T-helper 1 cell treated with Interleukin-12 subunit alpha and Interleukin-12 subunit beta and Interleukin-4 antibody, amounts not matched to agents 30 ng/mL and 1 ng/mL, for 36 hours (primary cell): ENCODE results near the gene HPS5. TPM values are rescaled to one million over a fixed set of nuclear protein-coding genes. Genes with fewer than 3 reads are reported as not detected.
"Not testable (repeated sequence)": the region's sequence is repeated elsewhere in the genome, so short reads cannot be mapped to it uniquely, and the experiment has no call there.

Source experiments
- intact Hi-C: fragments of 100-400 bp; cut with micrococcal nuclease; formaldehyde crosslinking; loops from one replicate; pipeline ENCODE4 v1.15.1; 2024
- total RNA-seq: library from RNA; stranded (reverse); gene quantifications from 2 replicates; pipeline ENCODE4 v1.2.3, GENCODE V29; 2022

Gene HPS5
- total RNA-seq, 1 donor from 2014 or later = 23.3 TPM

DNA sequence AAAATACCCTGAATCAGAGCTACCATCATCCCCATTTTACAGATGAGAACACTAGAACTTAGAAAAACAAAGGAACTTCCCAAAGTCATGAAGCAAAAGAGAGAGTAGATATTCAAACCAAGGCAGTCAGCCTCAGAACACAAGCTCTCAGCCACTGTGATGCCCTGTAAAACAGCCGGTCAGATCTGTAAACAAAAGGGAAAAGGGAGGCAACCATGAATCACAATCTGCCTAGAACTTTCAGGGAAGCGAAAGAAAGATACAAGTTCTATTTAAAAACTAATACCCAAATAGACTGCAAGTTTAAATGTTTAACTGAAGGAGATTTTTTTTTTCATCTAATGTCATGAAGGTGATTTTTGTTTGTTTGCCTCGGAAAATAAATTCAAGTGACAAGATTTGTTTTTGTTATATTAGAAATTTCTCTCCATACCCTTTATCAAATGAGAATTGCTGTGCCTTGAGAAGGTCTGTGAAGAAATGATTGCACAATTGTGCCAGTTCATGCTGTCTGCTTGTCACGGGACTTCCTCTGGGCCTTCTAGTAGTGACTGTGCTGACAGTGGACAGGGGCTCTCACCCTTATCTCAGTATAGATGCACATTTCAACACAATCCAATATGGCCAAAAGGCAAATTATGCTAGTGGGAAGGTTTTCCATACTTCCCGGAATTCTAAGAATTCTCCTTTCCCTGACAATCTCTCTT lies 44.2 kb downstream of the HPS5 start:
- intact Hi-C loops = no loop called here

DNA sequence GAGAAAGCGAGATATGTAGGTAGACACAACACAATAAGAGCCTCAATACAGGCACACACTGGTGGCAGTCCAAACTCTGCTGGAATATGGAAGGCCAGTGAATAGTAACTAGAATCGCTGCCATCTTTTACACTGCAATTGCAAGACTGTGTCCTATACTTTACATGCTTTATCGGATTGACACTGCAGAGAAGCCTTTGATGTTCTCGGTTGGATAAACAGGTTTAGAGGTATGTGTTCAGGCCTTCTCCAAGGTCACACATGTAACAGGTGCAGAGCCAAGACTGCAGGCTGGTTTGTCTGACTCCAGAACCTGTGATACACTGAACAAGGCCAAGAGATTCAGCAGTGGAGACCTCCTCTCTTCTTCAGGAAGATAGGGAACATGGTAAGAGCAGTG lies 50.7 kb downstream of the HPS5 start:
- intact Hi-C loops = no loop called here

GRCh38 chr11:18270102-18270501 lies 51.8 kb downstream of the HPS5 start:
- intact Hi-C loops = no loop called here

- intact Hi-C loops = not testable (repeated sequence)
Observed at GRCh38 chr11:18269252-18269651, 52.7 kb downstream of the HPS5 start.

DNA sequence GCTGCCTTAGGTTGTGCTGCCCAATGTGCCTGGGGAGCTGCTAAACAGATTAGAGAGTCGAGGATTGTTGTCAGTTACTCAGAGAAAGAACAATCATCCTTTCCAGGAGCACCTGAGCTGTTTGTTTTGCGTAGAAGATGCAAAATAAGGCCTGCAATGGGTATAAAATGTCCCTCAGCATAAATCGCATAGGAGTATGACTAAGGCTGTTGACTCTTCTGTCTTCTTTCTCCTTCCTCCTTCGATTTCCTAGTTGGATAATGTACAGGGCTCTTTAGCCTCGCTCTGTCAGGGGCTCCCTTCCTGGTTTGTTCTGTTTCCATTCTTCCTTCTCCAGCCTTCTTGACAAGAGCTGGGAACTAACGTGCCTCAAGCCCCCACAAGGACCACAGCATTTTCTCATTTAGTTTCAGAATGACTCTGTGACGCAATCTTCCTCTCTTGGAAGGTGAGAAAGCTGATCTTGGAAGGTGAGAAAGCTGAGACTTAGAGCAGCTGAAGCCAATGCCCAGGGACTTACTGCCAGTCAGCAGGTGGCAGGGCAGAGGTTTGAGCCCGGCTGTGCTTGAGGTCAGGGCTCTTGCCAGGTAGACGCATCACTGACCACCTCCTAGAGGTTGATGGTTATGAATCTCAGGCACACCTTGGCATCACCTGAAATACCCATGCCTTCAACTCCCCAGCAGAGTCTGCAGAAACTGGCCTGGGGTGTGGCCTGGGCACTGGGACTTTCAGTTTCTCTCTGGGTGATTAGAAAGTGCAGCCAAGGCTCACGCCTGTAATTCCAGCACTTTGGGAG lies 54.4 kb downstream of the HPS5 start:
- intact Hi-C loops = not testable (repeated sequence)

DNA sequence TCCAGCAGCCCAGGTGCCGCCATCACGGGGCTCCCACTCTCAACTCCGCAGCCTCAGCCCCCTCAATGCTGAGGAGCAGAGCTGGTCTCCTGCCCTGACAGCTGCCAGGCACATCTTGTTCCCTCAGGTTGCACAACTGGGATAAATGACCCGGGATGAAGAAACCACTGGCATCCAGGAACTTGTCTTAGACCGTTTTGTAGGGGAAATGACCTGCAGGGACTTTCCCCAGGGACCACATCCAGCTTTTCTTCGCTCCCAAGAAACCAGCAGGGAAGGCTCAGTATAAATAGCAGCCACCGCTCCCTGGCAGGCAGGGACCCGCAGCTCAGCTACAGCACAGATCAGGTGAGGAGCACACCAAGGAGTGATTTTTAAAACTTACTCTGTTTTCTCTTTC lies 56.0 kb downstream of the HPS5 start, which contains the start of gene SAA1:
TSS of gene SAA1 (plus strand) at position 316 of the 400 bp plus-strand sequence. CDS start 624 bp downstream, outside the sequence.
- intact Hi-C loops = no loop called here

- intact Hi-C loops = no loop called here
Observed at GRCh38 chr11:18264677-18265555, 57.0 kb downstream of the HPS5 start.

GRCh38 chr11:18264035-18264434 lies 57.9 kb downstream of the HPS5 start:
- intact Hi-C loops = no loop called here

GRCh38 chr11:18262681-18263350 lies 59.1 kb downstream of the HPS5 start:
- intact Hi-C loops = not testable (repeated sequence)

DNA sequence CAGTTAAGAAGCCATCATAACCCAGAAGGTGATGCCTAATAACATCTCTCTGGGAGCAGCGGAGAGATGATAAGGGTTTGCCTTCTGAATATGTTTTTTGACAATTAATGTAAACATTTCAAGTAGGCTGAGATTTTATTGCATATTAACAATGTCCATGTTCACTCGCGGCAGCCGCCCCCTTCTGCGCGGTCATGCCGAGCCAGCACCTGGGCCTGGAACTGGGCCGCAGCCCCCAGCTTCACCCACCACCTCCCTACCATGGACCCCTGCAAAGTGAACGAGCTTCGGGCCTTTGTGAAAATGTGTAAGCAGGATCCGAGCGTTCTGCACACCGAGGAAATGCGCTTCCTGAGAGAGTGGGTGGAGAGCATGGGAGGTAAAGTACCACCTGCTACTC lies 60.2 kb downstream of the HPS5 start:
- intact Hi-C loops = no loop called here

DNA sequence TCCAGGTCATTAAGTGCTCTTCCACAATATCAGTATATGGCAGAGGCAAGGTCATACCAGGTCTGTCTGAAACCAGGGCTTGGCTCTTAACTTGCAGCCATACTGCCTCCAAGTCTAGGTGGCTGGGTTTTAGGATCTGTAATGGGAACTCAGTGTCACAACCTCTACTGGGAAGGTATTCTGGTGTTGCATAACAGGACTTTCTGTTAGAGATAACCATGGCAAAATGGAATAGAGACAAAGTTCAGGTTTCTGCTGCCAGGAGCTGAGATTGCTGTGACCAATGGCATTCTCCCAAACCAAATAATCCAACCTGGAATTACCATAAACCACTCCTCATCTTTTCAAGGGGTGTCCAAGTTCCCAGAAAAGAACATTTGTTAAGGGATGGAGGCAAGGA lies 62.7 kb downstream of the HPS5 start:
- intact Hi-C loops = no loop called here

- intact Hi-C loops = no loop called here
Observed at GRCh38 chr11:18254781-18255361, 67.1 kb downstream of the HPS5 start.

DNA sequence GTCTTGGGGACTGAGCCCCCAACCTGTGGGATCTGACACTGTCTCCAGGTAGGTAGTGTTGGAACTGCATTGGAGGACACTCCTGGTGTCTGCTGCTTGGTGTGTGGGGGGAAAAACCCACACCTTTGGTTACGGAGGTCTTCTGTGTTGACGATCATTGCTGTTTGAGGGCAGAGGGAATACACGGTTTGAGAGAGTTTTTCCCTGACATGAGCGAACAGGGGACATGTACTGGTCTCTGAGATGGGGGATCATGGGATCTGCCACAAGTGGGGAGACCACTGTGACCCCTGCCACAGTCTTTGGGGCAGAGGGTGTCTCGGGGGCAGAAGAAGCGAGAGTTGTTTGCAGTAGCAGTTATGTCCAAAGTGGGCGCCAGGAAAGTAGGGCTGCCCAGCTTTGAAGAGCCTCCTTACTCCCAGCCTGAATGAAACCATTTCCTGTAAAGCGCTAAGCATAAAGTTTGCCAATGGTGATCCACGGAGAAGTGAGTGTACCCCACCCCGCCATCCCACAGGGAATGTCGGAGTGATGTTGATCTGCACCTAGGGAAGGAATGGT lies 68.1 kb downstream of the HPS5 start:
- intact Hi-C loops = no loop called here

- intact Hi-C loops = no loop called here
Observed at GRCh38 chr11:18253233-18253632, 68.7 kb downstream of the HPS5 start.

DNA sequence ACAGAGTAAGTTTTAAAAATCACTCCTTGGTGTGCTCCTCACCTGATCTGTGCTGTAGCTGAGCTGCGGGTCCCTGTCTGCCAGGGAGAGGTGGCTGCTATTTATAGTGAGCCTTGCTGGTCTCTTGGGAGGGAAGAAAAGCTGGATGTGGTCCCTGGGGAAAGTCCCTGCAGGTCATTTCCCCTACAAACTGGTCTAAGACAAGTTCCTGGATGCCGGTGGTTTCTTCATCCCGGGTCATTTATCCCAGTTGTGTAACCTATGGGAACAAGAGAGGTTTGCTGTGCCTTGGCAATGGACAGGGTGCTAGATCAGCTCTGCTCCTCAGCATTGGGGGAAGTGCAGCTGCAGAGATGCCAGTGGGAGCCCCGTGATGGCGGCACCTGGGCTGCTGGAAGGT lies 73.4 kb downstream of the HPS5 start, which contains the start of gene SAA2:
TSS of gene SAA2 (minus strand) at position 108 of the 400 bp plus-strand sequence. CDS start 657 bp downstream, outside the sequence.
- intact Hi-C loops = no loop called here

DNA sequence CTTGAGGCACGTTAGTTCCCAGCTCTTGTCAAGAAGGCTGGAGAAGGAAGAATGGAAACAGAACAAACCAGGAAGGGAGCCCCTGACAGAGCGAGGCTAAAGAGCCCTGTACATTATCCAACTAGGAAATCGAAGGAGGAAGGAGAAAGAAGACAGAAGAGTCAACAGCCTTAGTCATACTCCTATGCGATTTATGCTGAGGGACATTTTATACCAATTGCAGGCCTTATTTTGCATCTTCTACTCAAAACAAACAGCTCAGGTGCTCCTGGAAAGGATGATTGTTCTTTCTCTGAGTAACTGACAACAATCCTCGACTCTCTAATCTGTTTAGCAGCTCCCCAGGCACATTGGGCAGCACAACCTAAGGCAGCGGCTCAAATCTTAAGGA lies 74.8 kb downstream of the HPS5 start:
- intact Hi-C loops = not testable (repeated sequence)

- intact Hi-C loops = loop anchor here (1.0 kb wide), 2 partner anchors 233 to 280 kb away; partner anchors contain the start of genes SERGEF and TSG101
Observed at GRCh38 chr11:18246379-18247190, 75.4 kb downstream of the HPS5 start.

GRCh38 chr11:18245396-18245795 lies 76.5 kb downstream of the HPS5 start:
- intact Hi-C loops = loop anchor here (2.0 kb wide), 1 partner anchor 389 kb away; the partner anchor contains the start of gene SPTY2D1

- intact Hi-C loops = loop anchor here (1.0 to 5.0 kb wide), 10 partner anchors 78 to 520 kb away; partner anchors contain the start of genes GTF2H1, HPS5, LDHA and SAAL1
Observed at GRCh38 chr11:18243783-18244362, 78.1 kb downstream of the HPS5 start.
